Smooth muscle cell (in vitro differentiated cells): ENCODE data around the gene PRPF6. TPM values are rescaled to one million over a fixed set of nuclear protein-coding genes. Genes with fewer than 3 reads are reported as not detected.

Experiments
- DNase-seq: peaks from one replicate; lab custom pipeline; 2025; ENCODE audit not compliant: unreplicated experiment; lab: John Stamatoyannopoulos, UW
- H2AFZ ChIP-seq: fragments of 200-600 bp; sonication (generic); 2 replicates; pipeline ENCODE4 v1.6.0; 2016; ENCODE audit warnings: antibody characterized with exemption, low read depth, mild to moderate bottlenecking
- H3F3A ChIP-seq: fragments of 200-600 bp; sonication (generic); 2 replicates; pipeline ENCODE4 v1.6.0; 2017; ENCODE audit warnings: antibody characterized with exemption, low read depth
- H3K27ac ChIP-seq: fragments of 200-600 bp; sonication (generic); 2 replicates; pipeline ENCODE4 v1.5.1; 2016; ENCODE audit warnings: low read depth, mild to moderate bottlenecking
- H3K27me3 ChIP-seq: fragments of 200-600 bp; sonication (generic); 2 replicates; pipeline ENCODE4 v1.6.1; 2016; ENCODE audit warnings: low read depth, mild to moderate bottlenecking
- H3K36me3 ChIP-seq: fragments of 200-600 bp; sonication (generic); 2 replicates; pipeline ENCODE4 v1.5.1; 2016; ENCODE audit warnings: low read depth
- H3K4me1 ChIP-seq: fragments of 200-600 bp; sonication (generic); 2 replicates; pipeline ENCODE4 v1.5.1; 2016; ENCODE audit warnings: low read depth
- H3K4me2 ChIP-seq: fragments of 200-600 bp; sonication (generic); 2 replicates; pipeline ENCODE4 v1.6.0; 2016; ENCODE audit warnings: mild to moderate bottlenecking
- H3K4me3 ChIP-seq: fragments of 200-600 bp; sonication (generic); 2 replicates; pipeline ENCODE4 v1.5.1; 2016; ENCODE audit warnings: mild to moderate bottlenecking
- H3K79me2 ChIP-seq: fragments of 200-600 bp; sonication (generic); 2 replicates; pipeline ENCODE4 v1.6.0; 2016; ENCODE audit warnings: low read depth, mild to moderate bottlenecking
- H3K9ac ChIP-seq: fragments of 200-600 bp; sonication (generic); 2 replicates; pipeline ENCODE4 v1.6.0; 2016; ENCODE audit warnings: low read depth
- H3K9me3 ChIP-seq: fragments of 200-600 bp; sonication (generic); replicated peaks from 2 replicates; pipeline ENCODE4 v1.5.1; 2016; ENCODE audit warnings: low read depth
- H4K20me1 ChIP-seq: fragments of 200-600 bp; sonication (generic); 2 replicates; pipeline ENCODE4 v1.6.0; 2016; ENCODE audit warnings: low read depth
- CTCF ChIP-seq: fragments of 200-600 bp; sonication (generic); IDR thresholded peaks from 2 replicates; pipeline ENCODE4 v1.5.1; 2017; ENCODE audit warnings: borderline replicate concordance, mild to moderate bottlenecking, antibody characterized with exemption; ENCODE audit not compliant: insufficient read depth, poor library complexity, severe bottlenecking
- WGBS: methylation state at CpG from one replicate; pipeline ENCODE4 v1.1.7; 2016; ENCODE audit warnings: low lambda C conversion rate; 5-methylcytosine and 5-hydroxymethylcytosine counted together
- polyA plus RNA-seq: library from polyadenylated mRNA; unstranded; fragments of >200 nt; fragmentation: Nextera tagmentation; extraction: Ambion mirVana; gene quantifications from 2 replicates; pipeline ENCODE4 v1.2.1, GENCODE V29; 2016
- total RNA-seq: library from RNA; depleted of rRNA; stranded (reverse); fragments of >200 nt; gene quantifications from 2 replicates; pipeline ENCODE4 v1.2.3, GENCODE V29; 2014

PRPF6 gene
- total and polyA plus RNA-seq, 2 experiments from 2014 or later, result 33.3 to 51.2 TPM

GRCh38 chr20:64035066-64035932 is 54.4 kb downstream of the PRPF6 start:
- H3K36me3 ChIP-seq, result no peaks in the 10 kb centered on the region
- no peak overlapping the region for H3K9ac ChIP-seq
- H3K27ac ChIP-seq, result no peak overlapping the region
- 86% methylated on average over 17 of the region's 17 CpGs for WGBS
- no peak for DNase-seq
- H3K79me2 ChIP-seq, result no peaks in the 10 kb centered on the region
- TF ChIP-seq CTCF, result no peak
- no peaks in the 10 kb centered on the region for H3K9me3 ChIP-seq
- peaks cover 22% of the 10 kb centered on the region for H3K27me3 ChIP-seq
- no peak overlapping the region for H3K4me2 ChIP-seq
- H3K4me1 ChIP-seq, result no peaks in the 10 kb centered on the region
- no peaks in the 10 kb centered on the region for H3F3A ChIP-seq
- H3K4me3 ChIP-seq, result no peak overlapping the region
- H2AFZ ChIP-seq, result no peak overlapping the region
- no peaks in the 10 kb centered on the region for H4K20me1 ChIP-seq

GRCh38 chr20:64035933-64036345 is 55.0 kb downstream of the PRPF6 start, which contains the start of gene C20orf204:
C20orf204 (plus strand) TSS chr20:64036182; CDS start chr20:64036324, 142 bp downstream.
- Histone ChIP-seq H3K36me3 (no peaks in the 10 kb centered on the region), H3K79me2 (no peaks in the 10 kb centered on the region), H3K4me2 (no peak within 1 kb of the TSS), H3K9ac (no peak within 1 kb of the TSS), H4K20me1 (no peaks in the 10 kb centered on the region), H3K27me3 (peaks cover 28% of the 10 kb centered on the region), H3K4me1 (no peaks in the 10 kb centered on the region), H3K9me3 (no peaks in the 10 kb centered on the region), H3F3A (no peaks in the 10 kb centered on the region), H2AFZ (no peak within 1 kb of the TSS), H3K4me3 (no peak within 1 kb of the TSS), H3K27ac (no peak within 1 kb of the TSS)
- 74% methylated on average over 10 of the region's 10 CpGs for WGBS
- no peak for DNase-seq
- TF ChIP-seq CTCF, result no peak

GRCh38 chr20:64036346-64037198 is 55.6 kb downstream of the PRPF6 start:
- no peak overlapping the region for H3K4me2 ChIP-seq
- H3K27me3 ChIP-seq, result peaks cover 33% of the 10 kb centered on the region
- DNase-seq, result no peak
- H3K4me3 ChIP-seq, result no peak overlapping the region
- peaks cover 2% of the 10 kb centered on the region for H3K4me1 ChIP-seq
- H3K36me3 ChIP-seq, result no peaks in the 10 kb centered on the region
- H4K20me1 ChIP-seq, result no peaks in the 10 kb centered on the region
- no peaks in the 10 kb centered on the region for H3K9me3 ChIP-seq
- no peak overlapping the region for H2AFZ ChIP-seq
- no peaks in the 10 kb centered on the region for H3F3A ChIP-seq
- H3K27ac ChIP-seq, result no peak overlapping the region
- no peak for TF ChIP-seq CTCF
- H3K79me2 ChIP-seq, result no peaks in the 10 kb centered on the region
- WGBS, result 72% methylated on average over 17 of the region's 17 CpGs
- no peak overlapping the region for H3K9ac ChIP-seq
